Ramos (cell line): ENCODE results near the gene MCTS1.
"Not testable (repeated sequence)": the region's sequence is repeated elsewhere in the genome, so short reads cannot be mapped to it uniquely, and the experiment has no call there.

ENCODE experiments used
- in situ Hi-C: fragments of 300-500 bp; cut with MboI; formaldehyde crosslinking; loops from one replicate; pipeline ENCODE4 v1.14.3; 2022; ENCODE audit warnings: low sequenced_read_pairs; ENCODE audit not compliant: unreplicated experiment

Gene MCTS1, protein sequence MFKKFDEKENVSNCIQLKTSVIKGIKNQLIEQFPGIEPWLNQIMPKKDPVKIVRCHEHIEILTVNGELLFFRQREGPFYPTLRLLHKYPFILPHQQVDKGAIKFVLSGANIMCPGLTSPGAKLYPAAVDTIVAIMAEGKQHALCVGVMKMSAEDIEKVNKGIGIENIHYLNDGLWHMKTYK

DNA sequence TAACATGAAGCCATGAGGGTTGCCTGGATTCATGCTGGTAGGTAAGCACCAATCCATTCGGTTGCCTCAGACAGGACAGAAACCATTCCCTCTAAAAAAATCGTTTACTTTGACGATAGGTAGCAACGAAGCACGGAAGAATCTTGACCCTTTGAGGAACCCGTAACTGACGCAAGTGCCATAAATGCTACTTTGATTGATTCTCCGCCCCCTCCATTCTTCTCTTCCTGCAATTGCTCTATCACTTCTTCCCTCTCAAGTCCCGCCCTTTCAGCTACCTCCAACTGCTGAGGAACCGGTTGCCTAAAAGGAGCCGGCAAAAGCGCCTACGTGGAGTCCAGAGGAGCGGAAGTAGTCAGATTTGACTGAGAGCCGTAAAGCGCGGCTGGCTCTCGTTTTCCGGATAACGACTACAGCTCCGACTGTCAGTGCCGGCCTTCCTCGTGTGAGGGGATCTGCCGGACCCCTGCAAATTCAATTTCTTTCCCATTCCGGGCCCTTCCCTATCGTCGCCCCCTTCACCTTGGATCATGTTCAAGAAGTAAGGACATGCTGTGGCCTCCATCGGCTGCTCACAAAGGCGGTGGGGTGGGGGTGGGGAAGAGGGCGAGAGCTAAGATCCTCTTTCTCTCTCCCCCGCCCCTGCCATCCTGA is at the start of gene MCTS1:
MCTS1 (plus strand) TSS at position 395 of the 654 bp plus-strand sequence; CDS start at position 531, 136 bp downstream.
- in situ Hi-C loops, result no loop called here

GRCh38 chrX:120556251-120556650 is 47.6 kb upstream of the MCTS1 start:
- in situ Hi-C loops, result no loop called here

- in situ Hi-C loops, result no loop called here
Measured at GRCh38 chrX:120559804-120560203, 44.1 kb upstream of the MCTS1 start.

- in situ Hi-C loops, result no loop called here
Measured at GRCh38 chrX:120560405-120560841, 43.5 kb upstream of the MCTS1 start.

- in situ Hi-C loops, result no loop called here
Measured at GRCh38 chrX:120560842-120561633, 42.9 kb upstream of the MCTS1 start, which contains the start of gene CUL4B. CUL4B (minus strand) TSS chrX:120560962; CDS start chrX:120560638, 324 bp downstream.

DNA sequence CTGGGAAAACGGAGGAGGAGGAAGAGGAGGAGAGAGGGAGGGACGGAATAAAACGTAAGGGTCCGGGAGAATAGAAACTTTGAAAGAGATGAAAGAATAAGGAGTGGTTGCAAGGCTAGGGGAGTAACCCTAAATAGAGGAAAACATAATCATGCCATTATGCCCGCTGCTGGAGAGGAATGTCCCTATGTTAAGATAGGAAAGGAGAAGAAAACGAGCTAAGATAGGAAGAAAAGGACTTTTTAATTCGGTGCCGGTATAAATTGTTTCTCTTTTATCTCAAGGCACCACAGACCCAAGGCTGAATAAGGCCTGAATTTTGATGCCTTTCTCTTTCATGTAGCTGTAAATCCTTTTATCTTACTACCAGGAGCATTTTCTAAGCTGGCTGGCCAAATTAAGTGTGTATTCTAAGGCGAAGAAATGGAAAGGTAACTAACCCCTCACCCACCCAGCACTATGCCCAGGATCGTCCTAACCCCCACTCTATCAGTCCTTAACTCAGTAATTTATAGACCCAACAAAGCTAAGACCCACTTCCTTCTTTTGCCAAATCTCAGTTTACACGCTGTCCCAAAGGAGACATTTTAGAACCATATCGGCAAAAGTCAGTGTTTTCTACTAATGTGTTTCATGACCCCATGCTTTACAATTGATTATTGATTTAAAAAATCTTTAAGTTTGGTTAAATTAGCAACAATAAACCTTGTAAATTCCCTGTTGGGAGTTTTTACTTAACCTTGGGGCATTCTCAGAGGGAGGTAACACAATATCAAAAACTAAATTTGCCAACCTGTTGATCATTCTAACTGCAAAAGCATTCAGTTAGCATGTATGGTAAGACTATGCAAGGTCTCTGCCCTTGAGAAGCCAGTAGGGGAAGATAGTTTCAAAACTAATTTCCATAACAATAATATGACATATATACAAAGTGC is 42.0 kb upstream of the MCTS1 start:
- in situ Hi-C loops, result no loop called here

GRCh38 chrX:120562569-120562926 is 41.4 kb upstream of the MCTS1 start:
- in situ Hi-C loops, result no loop called here

DNA sequence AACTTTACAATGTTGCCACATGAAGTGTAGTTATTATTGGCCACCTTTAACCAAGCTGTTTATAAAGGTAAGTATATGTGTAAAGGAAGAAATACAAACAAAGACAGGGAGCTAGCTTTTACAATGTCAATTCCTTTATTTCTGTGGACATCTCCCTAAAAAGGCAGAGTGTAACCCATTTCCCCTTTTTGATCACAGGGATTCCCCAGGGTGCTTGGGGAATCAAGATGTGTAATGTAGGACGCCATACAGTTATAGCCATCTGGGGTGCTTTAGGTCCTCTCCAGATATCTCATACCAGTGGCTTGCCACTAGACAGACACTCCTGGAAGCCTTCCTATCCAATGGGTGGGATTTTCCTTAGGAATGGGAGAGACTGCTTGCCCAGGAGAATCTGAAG is 39.0 kb upstream of the MCTS1 start:
- in situ Hi-C loops, result no loop called here

DNA sequence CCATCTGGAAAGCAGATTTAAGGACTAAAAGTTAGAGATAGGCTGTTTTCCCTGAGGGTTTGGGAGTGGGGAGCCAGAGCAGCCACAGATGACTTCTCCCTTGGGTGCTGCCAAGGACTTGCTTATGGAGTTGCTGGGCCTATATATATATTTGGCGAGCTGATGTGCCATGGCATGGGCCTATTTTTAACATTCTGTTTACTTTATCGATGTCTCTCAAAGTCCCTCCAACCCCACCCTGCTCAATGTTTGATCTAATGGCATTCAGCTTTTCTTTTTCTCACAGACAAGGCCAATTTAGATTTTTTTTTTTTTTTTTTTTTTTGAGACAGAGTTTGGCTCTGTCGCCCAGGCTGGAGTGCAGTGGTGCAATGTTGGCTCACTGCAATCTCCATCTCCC is 37.1 kb upstream of the MCTS1 start:
- in situ Hi-C loops, result no loop called here

- in situ Hi-C loops, result no loop called here
Measured at GRCh38 chrX:120568035-120568434, 35.9 kb upstream of the MCTS1 start.

GRCh38 chrX:120568609-120569008 is 35.3 kb upstream of the MCTS1 start:
- in situ Hi-C loops, result no loop called here

DNA sequence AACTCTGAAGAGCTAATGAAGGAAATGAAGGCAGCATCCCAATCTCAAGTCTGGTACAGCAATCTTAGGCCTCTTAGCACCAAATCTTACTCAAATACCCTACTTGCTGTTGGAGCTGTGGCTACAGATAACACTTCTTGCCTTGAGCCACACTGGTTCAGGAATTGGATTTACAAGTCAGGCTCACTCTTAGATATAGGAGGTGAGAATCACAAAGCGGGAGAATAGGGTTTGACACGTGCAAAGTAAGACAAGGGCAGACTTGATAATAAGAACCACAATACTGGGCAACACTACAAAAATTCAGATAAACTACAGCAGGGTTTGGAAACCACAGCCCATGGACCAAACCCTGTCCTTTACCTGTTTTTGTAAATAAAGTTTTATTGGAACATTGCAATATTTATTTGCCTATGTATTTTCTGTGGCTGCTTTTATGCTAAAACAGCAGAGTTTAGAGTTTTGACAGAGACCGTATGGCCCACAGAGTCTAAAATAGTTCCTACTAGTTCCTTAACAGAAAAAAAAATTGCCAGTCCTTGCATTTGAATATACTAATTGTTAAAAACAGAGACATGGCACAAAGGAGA is 33.8 kb upstream of the MCTS1 start:
- in situ Hi-C loops, result no loop called here

GRCh38 chrX:120573806-120574205 is 30.1 kb upstream of the MCTS1 start:
- in situ Hi-C loops, result not testable (repeated sequence)

DNA sequence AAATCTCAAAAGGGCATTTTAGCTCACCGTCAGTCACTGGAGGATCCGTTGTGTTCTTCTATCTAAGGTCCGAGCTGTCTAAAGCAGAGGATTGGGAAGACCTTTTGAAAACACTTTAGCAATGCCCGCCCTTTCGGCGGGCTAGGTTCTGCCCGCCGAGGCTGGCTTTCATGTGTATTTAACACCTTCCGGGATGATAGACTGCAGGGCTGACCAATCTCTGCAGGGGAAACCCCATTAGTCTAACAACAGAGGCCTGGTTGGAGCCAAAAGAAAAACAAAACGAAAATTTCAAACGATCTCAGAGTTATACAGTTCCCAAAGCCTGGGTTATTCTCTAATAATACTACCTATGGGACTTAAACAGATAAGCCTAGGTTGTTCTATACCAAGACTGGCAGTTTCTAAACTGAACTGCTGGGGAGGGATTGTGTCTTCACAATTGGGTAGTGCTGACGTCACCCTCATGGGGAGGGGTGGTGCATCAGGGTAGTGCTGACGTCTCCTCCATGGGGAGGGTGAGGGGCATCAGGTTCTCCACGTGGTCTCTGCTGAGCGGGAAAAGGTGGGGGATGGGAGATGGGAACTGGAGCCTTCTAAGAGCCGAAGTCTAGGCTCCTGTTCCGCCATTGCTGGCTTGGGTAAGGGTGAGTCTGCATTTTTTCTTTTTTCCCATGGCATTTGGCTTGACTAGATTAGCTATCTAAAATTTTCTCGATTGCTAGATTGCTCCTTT is 28.4 kb upstream of the MCTS1 start:
- in situ Hi-C loops, result no loop called here

DNA sequence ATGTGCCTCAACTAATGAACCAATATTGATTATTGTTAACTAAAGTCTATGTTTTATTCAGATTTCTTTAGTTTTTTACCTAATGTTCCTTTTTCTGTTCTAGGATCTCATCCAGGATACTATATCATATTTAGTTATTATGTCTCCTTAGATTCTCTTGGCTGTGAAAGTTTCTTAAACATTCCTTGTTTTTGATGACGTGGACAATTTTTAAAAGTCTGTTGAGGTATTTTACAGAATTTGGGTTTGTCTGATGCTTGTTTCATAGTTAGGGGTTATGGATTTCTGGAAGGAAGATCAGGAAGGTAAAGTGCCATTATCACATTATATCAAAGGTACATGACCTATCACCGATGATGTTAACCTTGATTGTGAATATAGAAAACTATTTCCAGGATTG is 18.2 kb upstream of the MCTS1 start:
- in situ Hi-C loops, result no loop called here

DNA sequence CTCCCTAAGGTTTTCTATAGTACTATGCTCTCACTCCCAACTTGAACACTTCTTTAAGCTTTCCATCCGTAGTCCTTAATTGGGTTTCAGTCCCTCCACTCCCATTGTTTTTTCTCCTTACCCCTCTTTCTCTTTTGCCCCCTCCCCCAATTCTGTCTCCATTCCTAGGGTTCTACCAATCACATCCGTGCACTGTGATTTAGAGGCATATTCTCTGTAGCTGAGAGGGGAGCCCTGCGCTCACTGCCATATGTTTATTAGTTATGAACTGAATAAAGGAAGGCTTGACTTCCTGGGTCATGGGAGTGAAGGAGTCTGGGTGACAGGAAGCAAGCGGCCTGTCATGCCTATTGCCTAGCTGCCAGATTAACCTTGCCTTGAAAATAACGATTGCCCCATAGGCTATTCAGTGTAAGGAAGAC is 471 bp downstream of the MCTS1 start:
- in situ Hi-C loops, result no loop called here

GRCh38 chrX:120612086-120612485 is 8.2 kb downstream of the MCTS1 start:
- in situ Hi-C loops, result no loop called here

DNA sequence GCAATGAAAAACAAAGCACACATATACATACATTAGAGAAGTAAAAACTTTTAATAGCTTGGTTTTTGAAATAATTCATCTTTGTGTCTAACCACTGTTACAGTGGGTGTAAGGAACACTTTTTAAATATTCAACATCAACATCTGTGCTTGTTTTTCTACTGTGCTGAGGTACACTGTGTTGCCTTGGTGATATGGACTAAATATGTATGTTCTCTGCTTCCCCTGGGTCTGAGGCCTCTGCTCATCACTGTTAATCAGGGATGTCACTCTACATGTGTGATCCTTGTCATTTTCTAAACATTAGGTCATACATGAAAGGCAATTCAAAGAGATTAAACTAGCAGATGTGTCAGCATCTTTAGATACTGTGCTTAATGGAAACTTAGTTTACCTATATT is 10.9 kb downstream of the MCTS1 start:
- in situ Hi-C loops, result no loop called here

GRCh38 chrX:120617996-120618630 is 14.2 kb downstream of the MCTS1 start:
- in situ Hi-C loops, result no loop called here
